A549 (cell line): ENCODE measurements around the gene PLN. TPM values are rescaled to one million over a fixed set of nuclear protein-coding genes. Genes with fewer than 3 reads are reported as not detected.

Experiments used
- ATAC-seq, 2 experiments: fragments of 200-7000 bp in 1 of 2; fragments of >200 bp in 1 of 2; cut with Nextera tagmentation in 1 of 2; cut with Tn5 transposase in 1 of 2; 3 replicates each; pipeline versions ENCODE4 v1.8.0 to v1.9.1; 2018 to 2020; ENCODE audit warnings: mild to moderate bottlenecking in 1 of 2, moderate library complexity in 1 of 2
- CTCF ChIA-PET: fragments of 300-600 bp; sonication (Branson Sonifier 250); formaldehyde crosslinking; extraction: SDS; loops from one replicate; lab custom pipeline; 2021; ENCODE audit warnings: antibody characterized with exemption, inconsistent platforms; lab: Yijun Ruan, JAX
- POLR2A ChIA-PET: fragments of 350-600 bp; formaldehyde crosslinking; extraction: SDS; loops from one replicate; lab custom pipeline; 2021; ENCODE audit warnings: antibody characterized with exemption, inconsistent platforms; lab: Yijun Ruan, JAX
- DNase-seq, 2 experiments: peaks; one replicate each; pipeline versions ENCODE4 v3.0.0 to v3.0.0-alpha.2; 2011 to 2016; ENCODE audit warnings: low read depth in 1 of 2, low spot score in 1 of 2
- FAIRE-seq: peaks from 2 replicates; lab custom pipeline; 2011; peaks lifted over from hg19 to GRCh38; lab: Jason Lieb, UNC
- H3K27ac ChIP-seq, 2 experiments: fragments of >200 bp; sonication (Bioruptor Twin); formaldehyde crosslinking; 3 replicates each; pipeline ENCODE4 v1.5.1; 2016 to 2017
- H3K4me1 ChIP-seq: fragments of >200 bp; sonication (Bioruptor Twin); formaldehyde crosslinking; 3 replicates; pipeline ENCODE4 v1.6.1; 2016
- H3K4me2 ChIP-seq: fragments of >200 bp; sonication (Bioruptor Twin); formaldehyde crosslinking; 3 replicates; pipeline ENCODE4 v1.6.1; 2016
- H3K4me3 ChIP-seq: fragments of >200 bp; sonication (Bioruptor Twin); formaldehyde crosslinking; 3 replicates; pipeline ENCODE4 v1.5.1; 2016
- H3K9me3 ChIP-seq: fragments of >200 bp; sonication (Bioruptor Twin); formaldehyde crosslinking; 3 replicates; pipeline ENCODE4 v1.6.1; 2016
- CHD2 ChIP-seq: fragments of 150-350 bp; IDR thresholded peaks from 2 replicates; pipeline ENCODE4 v1.6.1; 2014; ENCODE audit warnings: low read length; ENCODE audit not compliant: partially characterized antibody
- FOSL2 ChIP-seq, 2 experiments: fragments of 450-650 bp in 1 of 2; fragments of >200 bp in 1 of 2; sonication (Bioruptor Twin) in 1 of 2; formaldehyde crosslinking; IDR thresholded peaks; 2 replicates each; pipeline versions ENCODE4 v1.5.0 to v1.6.1; 2016 to 2020; ENCODE audit warnings: mild to moderate bottlenecking in 1 of 2, moderate library complexity in 1 of 2
- FOXS1 ChIP-seq: fragments of 250-450 bp; sonication (Bioruptor Pico); IDR thresholded peaks from 2 replicates; pipeline ENCODE4 v1.5.0; 2020; ENCODE audit warnings: mild to moderate bottlenecking, moderate library complexity
- HES2 ChIP-seq: fragments of >200 bp; sonication (Bioruptor Twin); formaldehyde crosslinking; IDR thresholded peaks from 2 replicates; pipeline ENCODE4 v1.6.1; 2016
- HOXB5 ChIP-seq: fragments of 250-450 bp; sonication (Bioruptor Pico); IDR thresholded peaks from 2 replicates; pipeline ENCODE4 v1.5.0; 2020; ENCODE audit warnings: mild to moderate bottlenecking, moderate library complexity
- KDM5A ChIP-seq: fragments of 200-600 bp; sonication (generic); IDR thresholded peaks from 2 replicates; pipeline ENCODE4 v1.6.1; 2016; ENCODE audit warnings: antibody characterized with exemption, mild to moderate bottlenecking
- NR3C1 ChIP-seq: fragments of >200 bp; sonication (Bioruptor Twin); formaldehyde crosslinking; IDR thresholded peaks from 3 replicates; pipeline ENCODE4 v1.6.1; 2017
- PHF8 ChIP-seq: fragments of 200-600 bp; sonication (generic); IDR thresholded peaks from 2 replicates; pipeline ENCODE4 v1.6.1; 2016; ENCODE audit warnings: low read depth, mild to moderate bottlenecking, antibody characterized with exemption, moderate library complexity, borderline replicate concordance
- RAD21 ChIP-seq, 2 experiments: fragments of >200 bp in 1 of 2; sonication (Bioruptor Twin) in 1 of 2; formaldehyde crosslinking in 1 of 2; IDR thresholded peaks in 1 of 2; conservative IDR thresholded peaks in 1 of 2; 2 replicates in 1 of 2; 3 replicates in 1 of 2; pipeline ENCODE4 v1.6.1; 2012 to 2018; ENCODE audit warnings: inconsistent platforms in 1 of 2
- SMC3 ChIP-seq: fragments of >200 bp; sonication (Bioruptor Twin); formaldehyde crosslinking; IDR thresholded peaks from 3 replicates; pipeline ENCODE4 v1.6.1; 2018; ENCODE audit warnings: inconsistent platforms
- TFCP2L1 ChIP-seq: fragments of 250-450 bp; sonication (Bioruptor Pico); IDR thresholded peaks from 2 replicates; pipeline ENCODE4 v1.5.0; 2021; ENCODE audit warnings: mild to moderate bottlenecking
- ZNF302 ChIP-seq: fragments of 250-450 bp; sonication (Bioruptor Pico); IDR thresholded peaks from 2 replicates; pipeline ENCODE4 v1.9.0; 2021; ENCODE audit warnings: inconsistent platforms, mild to moderate bottlenecking, moderate library complexity
- ZSCAN20 ChIP-seq: fragments of 250-450 bp; sonication (Bioruptor Pico); IDR thresholded peaks from 2 replicates; pipeline ENCODE4 v1.8.0; 2022; ENCODE audit warnings: mild to moderate bottlenecking, moderate library complexity
- WGBS: methylation state at CpG from one replicate; pipeline ENCODE4 v1.1.6; 2017; ENCODE audit errors: missing lambda C conversion rate; 5-methylcytosine and 5-hydroxymethylcytosine counted together
- polyA plus RNA-seq, 4 experiments: library from polyadenylated mRNA; depleted of rRNA in 3 of 4; stranded (reverse); fragments of >200 nt; fragmentation: RNase III in 1 of 4; extraction: RNeasy Plus Mini Kit Qiagen cat#74134 plus additional on column Dnase treatment in 1 of 4; gene quantifications; 2 replicates in 3 of 4; 3 replicates in 1 of 4; pipeline ENCODE4 v1.2.3, GENCODE V29; 2011 to 2017
- TF ChIP-seq, protein P1 (sequence below): IDR thresholded peaks from 2 replicates; pipeline ENCODE4 v1.6.1; 2012; ENCODE audit warnings: low read depth, borderline replicate concordance
- TF ChIP-seq, protein P2 (sequence below): fragments of >200 bp; sonication (Bioruptor Twin); formaldehyde crosslinking; IDR thresholded peaks from 3 replicates; pipeline ENCODE4 v1.5.1; 2016
- TF ChIP-seq, protein P3 (sequence below): fragments of >200 bp; sonication (Bioruptor Twin); formaldehyde crosslinking; IDR thresholded peaks from 3 replicates; pipeline ENCODE4 v1.6.1; 2016
- TF ChIP-seq, protein P4 (sequence below): IDR thresholded peaks from 2 replicates; pipeline ENCODE4 v1.6.1; 2012
- TF ChIP-seq, protein P5 (sequence below): fragments of 250-450 bp; sonication (Bioruptor Pico); IDR thresholded peaks from 2 replicates; pipeline ENCODE4 v1.5.0; 2020; ENCODE audit warnings: low read depth, mild to moderate bottlenecking, moderate library complexity

Gene PLN
- polyA plus RNA-seq, 2 of the 4 experiments (the other 2 are of a cell fraction): not detected

- H3K9me3 ChIP-seq: no peaks in the 10 kb centered on the region
- H3K27ac ChIP-seq: no peak overlapping the region
- no peaks in the 10 kb centered on the region for H3K4me1 ChIP-seq
- H3K4me3 ChIP-seq: no peak overlapping the region
- H3K4me2 ChIP-seq: no peak overlapping the region
- ATAC-seq: no peak
- CTCF ChIA-PET: no interaction called here
- peak; percentile 56 for TF ChIP-seq SMC3
- TF ChIP-seq, protein P1, sequence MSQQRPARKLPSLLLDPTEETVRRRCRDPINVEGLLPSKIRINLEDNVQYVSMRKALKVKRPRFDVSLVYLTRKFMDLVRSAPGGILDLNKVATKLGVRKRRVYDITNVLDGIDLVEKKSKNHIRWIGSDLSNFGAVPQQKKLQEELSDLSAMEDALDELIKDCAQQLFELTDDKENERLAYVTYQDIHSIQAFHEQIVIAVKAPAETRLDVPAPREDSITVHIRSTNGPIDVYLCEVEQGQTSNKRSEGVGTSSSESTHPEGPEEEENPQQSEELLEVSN: no peak
- TF ChIP-seq, protein P2, sequence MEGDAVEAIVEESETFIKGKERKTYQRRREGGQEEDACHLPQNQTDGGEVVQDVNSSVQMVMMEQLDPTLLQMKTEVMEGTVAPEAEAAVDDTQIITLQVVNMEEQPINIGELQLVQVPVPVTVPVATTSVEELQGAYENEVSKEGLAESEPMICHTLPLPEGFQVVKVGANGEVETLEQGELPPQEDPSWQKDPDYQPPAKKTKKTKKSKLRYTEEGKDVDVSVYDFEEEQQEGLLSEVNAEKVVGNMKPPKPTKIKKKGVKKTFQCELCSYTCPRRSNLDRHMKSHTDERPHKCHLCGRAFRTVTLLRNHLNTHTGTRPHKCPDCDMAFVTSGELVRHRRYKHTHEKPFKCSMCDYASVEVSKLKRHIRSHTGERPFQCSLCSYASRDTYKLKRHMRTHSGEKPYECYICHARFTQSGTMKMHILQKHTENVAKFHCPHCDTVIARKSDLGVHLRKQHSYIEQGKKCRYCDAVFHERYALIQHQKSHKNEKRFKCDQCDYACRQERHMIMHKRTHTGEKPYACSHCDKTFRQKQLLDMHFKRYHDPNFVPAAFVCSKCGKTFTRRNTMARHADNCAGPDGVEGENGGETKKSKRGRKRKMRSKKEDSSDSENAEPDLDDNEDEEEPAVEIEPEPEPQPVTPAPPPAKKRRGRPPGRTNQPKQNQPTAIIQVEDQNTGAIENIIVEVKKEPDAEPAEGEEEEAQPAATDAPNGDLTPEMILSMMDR: peak; percentile 73
- no peak for TF ChIP-seq KDM5A
- no peak for TF ChIP-seq CHD2
- TF ChIP-seq NR3C1: no peak
- TF ChIP-seq, protein P3, sequence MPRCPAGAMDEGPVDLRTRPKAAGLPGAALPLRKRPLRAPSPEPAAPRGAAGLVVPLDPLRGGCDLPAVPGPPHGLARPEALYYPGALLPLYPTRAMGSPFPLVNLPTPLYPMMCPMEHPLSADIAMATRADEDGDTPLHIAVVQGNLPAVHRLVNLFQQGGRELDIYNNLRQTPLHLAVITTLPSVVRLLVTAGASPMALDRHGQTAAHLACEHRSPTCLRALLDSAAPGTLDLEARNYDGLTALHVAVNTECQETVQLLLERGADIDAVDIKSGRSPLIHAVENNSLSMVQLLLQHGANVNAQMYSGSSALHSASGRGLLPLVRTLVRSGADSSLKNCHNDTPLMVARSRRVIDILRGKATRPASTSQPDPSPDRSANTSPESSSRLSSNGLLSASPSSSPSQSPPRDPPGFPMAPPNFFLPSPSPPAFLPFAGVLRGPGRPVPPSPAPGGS: no peak
- peak; percentile 65 to 67 for TF ChIP-seq RAD21 (conservative IDR thresholded peaks at IDR 0.05 in 1 of 2, IDR thresholded peaks at IDR 0.05 in 1 of 2)
- no peak for FAIRE-seq
- peak; percentile 2 to 30 for DNase-seq
- 5% methylated on average over 3 of the region's 3 CpGs for WGBS
- POLR2A ChIA-PET: no interaction called here
Measured at GRCh38 chr6:118509009-118509617, 39.0 kb upstream of the PLN start.

DNA sequence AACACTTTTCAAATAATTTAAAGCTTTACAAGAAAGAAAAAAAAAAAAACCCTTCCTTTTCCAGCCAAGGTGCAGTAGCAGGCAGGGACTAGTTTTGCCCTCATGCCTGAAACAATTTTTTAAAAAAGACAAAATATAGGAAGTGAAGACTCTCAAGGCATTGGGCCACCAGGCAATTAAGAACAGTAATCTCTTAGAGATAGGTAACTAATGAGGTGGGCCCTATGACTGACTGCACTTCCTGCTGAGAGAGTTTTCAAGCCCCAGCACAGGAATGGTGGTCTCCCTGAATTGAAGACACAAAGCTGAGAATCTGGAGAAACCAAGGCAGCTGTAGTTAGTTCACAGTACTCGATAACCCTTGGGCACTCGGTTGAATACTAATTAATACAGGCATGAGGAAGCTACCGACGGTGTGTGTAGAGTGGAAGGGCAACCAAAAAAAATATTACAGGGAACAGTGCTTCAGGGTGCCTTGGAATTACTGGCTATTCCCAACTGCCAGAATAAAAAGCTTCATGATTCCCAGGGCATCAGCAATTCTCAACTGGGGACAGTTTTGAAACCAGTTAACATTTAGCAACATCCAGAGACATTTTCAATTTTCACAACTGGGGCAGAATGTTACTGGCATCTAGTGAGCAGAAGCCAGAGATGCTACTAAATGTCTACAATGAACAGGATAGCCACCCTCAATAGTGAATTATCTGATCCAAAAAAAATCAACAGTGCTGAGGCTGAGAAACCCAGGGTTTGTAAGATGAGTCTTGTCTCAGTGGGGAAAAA, 36.0 kb upstream of the PLN start:
- H3K4me3 ChIP-seq: no peak overlapping the region
- H3K27ac ChIP-seq: no peak overlapping the region
- CTCF ChIA-PET: interaction anchor here (1.3 to 2.7 kb wide), 3 partner anchors 225 to 232 kb away, joined by 3 to 13 read pairs (median 3); no protein-coding TSS in a partner anchor
- no peak for ATAC-seq
- TF ChIP-seq, protein P4, sequence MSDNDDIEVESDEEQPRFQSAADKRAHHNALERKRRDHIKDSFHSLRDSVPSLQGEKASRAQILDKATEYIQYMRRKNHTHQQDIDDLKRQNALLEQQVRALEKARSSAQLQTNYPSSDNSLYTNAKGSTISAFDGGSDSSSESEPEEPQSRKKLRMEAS: no peak
- TF ChIP-seq ZSCAN20 (CRISPR knock-in tag) (no peak), HOXB5 (CRISPR knock-in tag) (no peak), TFCP2L1 (CRISPR knock-in tag) (no peak), PHF8 (no peak), ZNF302 (CRISPR knock-in tag) (no peak), CHD2 (no peak), FOXS1 (no peak), HES2 (no peak), FOSL2 (IDR thresholded peaks at IDR 0.05) (no peak), FOSL2 (CRISPR knock-in tag; IDR thresholded peaks at IDR 0.05) (no peak)
- TF ChIP-seq, protein P5, sequence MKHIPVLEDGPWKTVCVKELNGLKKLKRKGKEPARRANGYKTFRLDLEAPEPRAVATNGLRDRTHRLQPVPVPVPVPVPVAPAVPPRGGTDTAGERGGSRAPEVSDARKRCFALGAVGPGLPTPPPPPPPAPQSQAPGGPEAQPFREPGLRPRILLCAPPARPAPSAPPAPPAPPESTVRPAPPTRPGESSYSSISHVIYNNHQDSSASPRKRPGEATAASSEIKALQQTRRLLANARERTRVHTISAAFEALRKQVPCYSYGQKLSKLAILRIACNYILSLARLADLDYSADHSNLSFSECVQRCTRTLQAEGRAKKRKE (CRISPR knock-in tag): no peak
- FAIRE-seq: no peak
- H3K4me2 ChIP-seq: no peak overlapping the region
- POLR2A ChIA-PET: no interaction called here
- no peak for DNase-seq
- 93% methylated on average over 4 of the region's 4 CpGs for WGBS
- H3K4me1 ChIP-seq: no peaks in the 10 kb centered on the region
- no peaks in the 10 kb centered on the region for H3K9me3 ChIP-seq
